Measurements from ENCODE around the gene C9orf40. TPM values are rescaled to one million over a fixed set of nuclear protein-coding genes. Genes with fewer than 3 reads are reported as not detected.

C9orf40 gene
- polyA plus RNA-seq (ENCODE audit: insufficient read length in 3 of 3), result 1 to 10 TPM; 6.0 to 6.8 (median 6.1) TPM

- peak; percentile 69 to 78 (median 73) for DNase-seq (ENCODE audit: low read depth in 3 of 3, low spot score in 2 of 3)
Measured at GRCh38 chr9:74952201-74953151, at the start of gene C9orf40. TSS of gene C9orf40 (minus strand) at chr9:74952912. CDS start at chr9:74952611, 301 bp downstream.

GRCh38 chr9:75001719-75002421 lies 49.2 kb upstream of the C9orf40 start:
- peak; percentile 85 to 87 (median 87) for DNase-seq (ENCODE audit: low read depth in 3 of 3, low spot score in 2 of 3)

GRCh38 chr9:75000835-75001234 lies 48.1 kb upstream of the C9orf40 start:
- no peak for DNase-seq (ENCODE audit: low read depth in 3 of 3, low spot score in 2 of 3)

- DNase-seq (ENCODE audit: low read depth in 3 of 3, low spot score in 2 of 3), result no peak
Measured at GRCh38 chr9:74985041-74985440, 32.3 kb upstream of the C9orf40 start.

GRCh38 chr9:74983709-74984108 lies 31.0 kb upstream of the C9orf40 start:
- no peak for DNase-seq (ENCODE audit: low read depth in 3 of 3, low spot score in 2 of 3)

- DNase-seq (ENCODE audit: low read depth in 3 of 3, low spot score in 2 of 3), result no peak
Measured at GRCh38 chr9:74979844-74980243, 27.1 kb upstream of the C9orf40 start.

- no peak for DNase-seq (ENCODE audit: low read depth in 3 of 3, low spot score in 2 of 3)
Measured at GRCh38 chr9:74977287-74977686, 24.6 kb upstream of the C9orf40 start.

- no peak for DNase-seq (ENCODE audit: low read depth in 3 of 3, low spot score in 2 of 3)
Measured at GRCh38 chr9:74975538-74975937, 22.8 kb upstream of the C9orf40 start.

GRCh38 chr9:74974558-74974957 lies 21.8 kb upstream of the C9orf40 start:
- no peak for DNase-seq (ENCODE audit: low read depth in 3 of 3, low spot score in 2 of 3)

GRCh38 chr9:74973714-74974113 lies 21.0 kb upstream of the C9orf40 start:
- DNase-seq (ENCODE audit: low read depth in 3 of 3, low spot score in 2 of 3), result no peak

- DNase-seq (ENCODE audit: low read depth in 3 of 3, low spot score in 2 of 3), result no peak
Measured at GRCh38 chr9:74963056-74963455, 10.3 kb upstream of the C9orf40 start.

- DNase-seq (ENCODE audit: low read depth in 3 of 3, low spot score in 2 of 3), result no peak
Measured at GRCh38 chr9:74961496-74961895, 8.8 kb upstream of the C9orf40 start.

- DNase-seq (ENCODE audit: low read depth in 3 of 3, low spot score in 2 of 3), result no peak
Measured at GRCh38 chr9:74960561-74960960, 7.8 kb upstream of the C9orf40 start.

GRCh38 chr9:74958587-74958986 lies 5.9 kb upstream of the C9orf40 start:
- DNase-seq (ENCODE audit: low read depth in 3 of 3, low spot score in 2 of 3), result no peak

GRCh38 chr9:74953235-74953751 lies 581 bp upstream of the C9orf40 start:
- DNase-seq (ENCODE audit: low read depth in 3 of 3, low spot score in 2 of 3), result no peak

GRCh38 chr9:74951725-74952151 lies 974 bp downstream of the C9orf40 start:
- DNase-seq (ENCODE audit: low read depth in 3 of 3, low spot score in 2 of 3), result peak; percentile 34 to 38 (median 36)

GRCh38 chr9:74951107-74951720 lies 1.5 kb downstream of the C9orf40 start:
- DNase-seq (ENCODE audit: low read depth in 3 of 3, low spot score in 2 of 3), result no peak

- DNase-seq (ENCODE audit: low read depth in 3 of 3, low spot score in 2 of 3), result no peak
Measured at GRCh38 chr9:74949859-74950855, 2.6 kb downstream of the C9orf40 start.

- no peak for DNase-seq (ENCODE audit: low read depth in 3 of 3, low spot score in 2 of 3)
Measured at GRCh38 chr9:74948937-74949336, 3.8 kb downstream of the C9orf40 start.

- no peak for DNase-seq (ENCODE audit: low read depth in 3 of 3, low spot score in 2 of 3)
Measured at GRCh38 chr9:74946686-74947085, 6.0 kb downstream of the C9orf40 start.
